SK-N-SH (cell line): Measurements from ENCODE around the gene CXorf65. TPM values are rescaled to one million over a fixed set of nuclear protein-coding genes. Genes with fewer than 3 reads are reported as not detected.

Experiments
- CTCF ChIA-PET: fragments of 300-600, 350-600 bp; formaldehyde crosslinking; extraction: SDS; loops from one replicate; lab custom pipeline; 2021; lab: Yijun Ruan, JAX
- POLR2A ChIA-PET: fragments of 350-600 bp; sonication (Branson Sonifier 250); formaldehyde crosslinking; extraction: SDS; loops from one replicate; lab custom pipeline; 2020; ENCODE audit warnings: antibody characterized with exemption, inconsistent platforms; lab: Yijun Ruan, JAX
- DNase-seq: peaks from one replicate; pipeline ENCODE4 v3.0.0; 2012
- H2AFZ ChIP-seq: fragments of 200-600 bp; sonication (generic); 2 replicates; pipeline ENCODE4 v1.8.1; 2016; ENCODE audit warnings: antibody characterized with exemption, mild to moderate bottlenecking, low read depth
- H3F3A ChIP-seq: fragments of 200-600 bp; sonication (generic); replicated peaks from 2 replicates; pipeline ENCODE3; 2016; ENCODE audit warnings: antibody characterized with exemption, mild to moderate bottlenecking; ENCODE audit not compliant: insufficient read depth
- H3K27ac ChIP-seq, 2 experiments: fragments of 200-500 bp in 1 of 2; fragments of 200-600 bp in 1 of 2; sonication (Bioruptor generic) in 1 of 2; sonication (generic), shearing (Covaris generic) in 1 of 2; 2 replicates each; pipeline versions ENCODE4 v1.5.1 to v1.6.1; 2014 to 2016; ENCODE audit warnings: low read depth in 2 of 2, inconsistent platforms in 1 of 2, low read length in 1 of 2, mild to moderate bottlenecking in 1 of 2, mixed read lengths in 1 of 2
- H3K27me3 ChIP-seq: fragments of 200-600 bp; sonication (generic), shearing (Covaris generic); 2 replicates; pipeline ENCODE4 v1.6.1; 2016; ENCODE audit warnings: mixed run types; ENCODE audit not compliant: insufficient read depth
- H3K36me3 ChIP-seq, 2 experiments: fragments of 200-500 bp in 1 of 2; fragments of 200-600 bp in 1 of 2; sonication (Bioruptor generic) in 1 of 2; sonication (generic) in 1 of 2; replicated peaks in 1 of 2; 2 replicates each; pipeline versions ENCODE3 to v1.5.1; 2014 to 2016; ENCODE audit warnings: low read length in 1 of 2, mild to moderate bottlenecking in 1 of 2; ENCODE audit not compliant: insufficient read depth in 2 of 2, control insufficient read depth in 1 of 2
- H3K4me1 ChIP-seq, 2 experiments: fragments of 200-500 bp in 1 of 2; fragments of 200-600 bp in 1 of 2; sonication (Bioruptor generic) in 1 of 2; sonication (generic), shearing (Covaris generic) in 1 of 2; 2 replicates each; pipeline versions ENCODE4 v1.5.1 to v1.6.1; 2014 to 2016; ENCODE audit warnings: low read depth in 1 of 2, low read length in 1 of 2, mixed run types in 1 of 2; ENCODE audit not compliant: insufficient read depth in 2 of 2, control insufficient read depth in 1 of 2
- H3K4me2 ChIP-seq: fragments of 200-600 bp; sonication (generic), shearing (Covaris generic); 2 replicates; pipeline ENCODE4 v1.6.1; 2017; ENCODE audit warnings: mixed run types
- H3K4me3 ChIP-seq, 2 experiments: fragments of 200-500 bp in 1 of 2; fragments of 200-600 bp in 1 of 2; sonication (Bioruptor generic) in 1 of 2; sonication (generic), shearing (Covaris generic) in 1 of 2; 2 replicates each; pipeline versions ENCODE4 v1.5.1 to v1.8.1; 2014 to 2016; ENCODE audit warnings: low read depth in 2 of 2, inconsistent platforms in 1 of 2, low read length in 1 of 2, mild to moderate bottlenecking in 1 of 2, mixed read lengths in 1 of 2, moderate library complexity in 1 of 2
- H3K79me2 ChIP-seq: fragments of 200-600 bp; sonication (generic); 2 replicates; pipeline ENCODE4 v1.8.1; 2017; ENCODE audit warnings: mild to moderate bottlenecking; ENCODE audit not compliant: insufficient read depth
- H3K9ac ChIP-seq: fragments of 200-600 bp; sonication (generic); 2 replicates; pipeline ENCODE4 v1.6.1; 2017; ENCODE audit warnings: mixed run types
- H3K9me2 ChIP-seq: fragments of 200-600 bp; sonication (generic); 2 replicates; pipeline ENCODE4 v1.6.1; 2017; ENCODE audit warnings: mixed run types
- H3K9me3 ChIP-seq: fragments of 200-600 bp; sonication (generic); 2 replicates; pipeline ENCODE4 v1.6.1; 2017; ENCODE audit warnings: mixed run types, mild to moderate bottlenecking, moderate library complexity
- H4K20me1 ChIP-seq: fragments of 200-600 bp; sonication (generic); 2 replicates; pipeline ENCODE4 v1.6.1; 2017; ENCODE audit warnings: mild to moderate bottlenecking, mixed run types; ENCODE audit not compliant: insufficient read depth
- CHD2 ChIP-seq: fragments of 150-350 bp; IDR thresholded peaks from 2 replicates; pipeline ENCODE4 v1.6.1; 2018; ENCODE audit warnings: low read length; ENCODE audit not compliant: partially characterized antibody
- ELF1 ChIP-seq: IDR thresholded peaks from 2 replicates; pipeline ENCODE4 v1.4.0; 2012
- EP300 ChIP-seq, 2 experiments: IDR thresholded peaks; 2 replicates each; pipeline versions ENCODE4 v1.4.0 to v1.6.1; 2012; ENCODE audit warnings: borderline replicate concordance in 1 of 2, low read depth in 1 of 2, low read length in 1 of 2
- EZH2phosphoT487 ChIP-seq: fragments of 200-600 bp; sonication (generic); IDR thresholded peaks from 2 replicates; pipeline ENCODE4 v1.6.1; 2017; ENCODE audit warnings: low read depth, mixed run types, mild to moderate bottlenecking, antibody characterized with exemption, moderate library complexity, borderline replicate concordance
- FOSL2 ChIP-seq: IDR thresholded peaks from 2 replicates; pipeline ENCODE4 v1.4.0; 2012; ENCODE audit warnings: low read depth, mild to moderate bottlenecking, moderate library complexity, borderline replicate concordance
- FOXJ3 ChIP-seq: sonication (generic); formaldehyde crosslinking; IDR thresholded peaks from 2 replicates; pipeline ENCODE4 v1.5.1; 2020; ENCODE audit warnings: mild to moderate bottlenecking, missing genetic modification reagents
- GABPA ChIP-seq: IDR thresholded peaks from 2 replicates; pipeline ENCODE4 v1.4.0; 2012; ENCODE audit warnings: low read depth, mild to moderate bottlenecking
- JUND ChIP-seq: IDR thresholded peaks from 2 replicates; pipeline ENCODE4 v1.4.0; 2012
- NFIC ChIP-seq: IDR thresholded peaks from 2 replicates; pipeline ENCODE4 v1.4.0; 2012; ENCODE audit warnings: borderline replicate concordance
- NRF1 ChIP-seq: IDR thresholded peaks from 2 replicates; pipeline ENCODE4 v1.6.1; 2012; ENCODE audit warnings: low read depth, mild to moderate bottlenecking, low read length
- POLR2AphosphoS5 ChIP-seq: IDR thresholded peaks from 2 replicates; pipeline ENCODE4 v1.6.1; 2012; ENCODE audit warnings: low read depth, low read length
- RAD21 ChIP-seq: IDR thresholded peaks from 2 replicates; pipeline ENCODE4 v1.6.1; 2012; ENCODE audit warnings: mild to moderate bottlenecking, low read length
- RCOR1 ChIP-seq: fragments of 150-350 bp; IDR thresholded peaks from 2 replicates; pipeline ENCODE4 v1.6.1; 2017; ENCODE audit warnings: antibody characterized with exemption, low read length
- SMC3 ChIP-seq: IDR thresholded peaks from 2 replicates; pipeline ENCODE4 v1.6.1; 2012; ENCODE audit warnings: low read depth, low read length, improper control_type of control experiment
- TEAD4 ChIP-seq: IDR thresholded peaks from 2 replicates; pipeline ENCODE4 v1.4.0; 2012; ENCODE audit warnings: mild to moderate bottlenecking, borderline replicate concordance; ENCODE audit not compliant: insufficient read depth
- WGBS: methylation state at CpG from one replicate; pipeline ENCODE4 v1.1.6; 2017; ENCODE audit warnings: low lambda C conversion rate; 5-methylcytosine and 5-hydroxymethylcytosine counted together
- polyA plus RNA-seq, 3 experiments: library from polyadenylated mRNA; depleted of rRNA; stranded (reverse); fragments of >200 nt; gene quantifications; 2 replicates each; pipeline ENCODE4 v1.2.3, GENCODE V29; 2012
- TF ChIP-seq, protein P1 (sequence below): IDR thresholded peaks from 2 replicates; pipeline ENCODE4 v1.4.0; 2012; ENCODE audit warnings: low read depth
- TF ChIP-seq, protein P2 (sequence below): IDR thresholded peaks from 2 replicates; pipeline ENCODE4 v1.4.0; 2012; ENCODE audit warnings: low read depth, borderline replicate concordance
- TF ChIP-seq, protein P3 (sequence below): IDR thresholded peaks from 2 replicates; pipeline ENCODE4 v1.4.0; 2012; ENCODE audit warnings: low read depth, borderline replicate concordance
- TF ChIP-seq, protein P4 (sequence below): IDR thresholded peaks from 2 replicates; pipeline ENCODE4; 2012
- TF ChIP-seq, protein P5 (sequence below): fragments of 150-350 bp; IDR thresholded peaks from 2 replicates; pipeline ENCODE4 v1.6.1; 2016; ENCODE audit warnings: mild to moderate bottlenecking, low read depth, low read length

Gene CXorf65
- polyA plus RNA-seq, 1 of the 3 experiments (the other 2 are of a cell fraction), result not detected

DNA sequence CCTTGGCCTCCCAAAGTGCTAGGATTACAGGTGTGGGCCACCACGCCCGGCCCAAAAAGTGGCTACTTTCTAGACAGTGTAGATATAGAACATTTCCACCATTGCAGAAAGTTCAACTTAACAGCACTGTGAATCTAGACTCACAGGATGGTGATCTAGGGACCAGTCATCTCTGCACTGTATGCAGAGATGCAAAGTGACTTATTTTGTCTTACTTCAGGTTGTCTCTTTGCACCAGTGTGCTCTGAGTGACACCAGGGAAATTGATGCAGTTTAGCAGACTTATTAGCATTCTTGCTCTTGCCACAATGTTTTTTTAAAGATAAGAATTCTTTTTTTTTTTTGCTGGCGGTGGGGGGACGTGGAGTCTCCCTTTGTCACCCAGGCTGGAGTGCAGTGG is 23.7 kb downstream of the CXorf65 start:
- H3K4me2 ChIP-seq, result no peak overlapping the region

More for the DNA sequence above, 23.7 kb downstream of the CXorf65 start:
- Histone ChIP-seq H3K27ac (no peak overlapping the region), H3K4me1 (no peaks in the 10 kb centered on the region), H4K20me1 (no peaks in the 10 kb centered on the region), H3K27me3 (peaks cover 5% of the 10 kb centered on the region; the same call in 1 of the 2 replicates), H3F3A (no peaks in the 10 kb centered on the region), H3K79me2 (no peaks in the 10 kb centered on the region), H3K4me3 (no peak overlapping the region), H3K9me3 (no peaks in the 10 kb centered on the region), H3K9me2 (no peaks in the 10 kb centered on the region), H2AFZ (no peak overlapping the region), H3K9ac (no peak overlapping the region), H3K36me3 (no peaks in the 10 kb centered on the region)
- CTCF ChIA-PET, result interaction anchor here (1.5 kb wide), 1 partner anchor 47 kb away, joined by 3 read pairs; no protein-coding TSS in a partner anchor
- WGBS, result 44% methylated on average over 4 of the region's 4 CpGs
- TF ChIP-seq EZH2phosphoT487, result no peak
- TF ChIP-seq, protein P1, sequence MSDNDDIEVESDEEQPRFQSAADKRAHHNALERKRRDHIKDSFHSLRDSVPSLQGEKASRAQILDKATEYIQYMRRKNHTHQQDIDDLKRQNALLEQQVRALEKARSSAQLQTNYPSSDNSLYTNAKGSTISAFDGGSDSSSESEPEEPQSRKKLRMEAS, result no peak
- TF ChIP-seq TEAD4, result no peak
- no peak for TF ChIP-seq POLR2AphosphoS5
- TF ChIP-seq, protein P2, sequence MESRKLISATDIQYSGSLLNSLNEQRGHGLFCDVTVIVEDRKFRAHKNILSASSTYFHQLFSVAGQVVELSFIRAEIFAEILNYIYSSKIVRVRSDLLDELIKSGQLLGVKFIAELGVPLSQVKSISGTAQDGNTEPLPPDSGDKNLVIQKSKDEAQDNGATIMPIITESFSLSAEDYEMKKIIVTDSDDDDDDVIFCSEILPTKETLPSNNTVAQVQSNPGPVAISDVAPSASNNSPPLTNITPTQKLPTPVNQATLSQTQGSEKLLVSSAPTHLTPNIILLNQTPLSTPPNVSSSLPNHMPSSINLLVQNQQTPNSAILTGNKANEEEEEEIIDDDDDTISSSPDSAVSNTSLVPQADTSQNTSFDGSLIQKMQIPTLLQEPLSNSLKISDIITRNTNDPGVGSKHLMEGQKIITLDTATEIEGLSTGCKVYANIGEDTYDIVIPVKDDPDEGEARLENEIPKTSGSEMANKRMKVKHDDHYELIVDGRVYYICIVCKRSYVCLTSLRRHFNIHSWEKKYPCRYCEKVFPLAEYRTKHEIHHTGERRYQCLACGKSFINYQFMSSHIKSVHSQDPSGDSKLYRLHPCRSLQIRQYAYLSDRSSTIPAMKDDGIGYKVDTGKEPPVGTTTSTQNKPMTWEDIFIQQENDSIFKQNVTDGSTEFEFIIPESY, result no peak
- TF ChIP-seq, protein P3, sequence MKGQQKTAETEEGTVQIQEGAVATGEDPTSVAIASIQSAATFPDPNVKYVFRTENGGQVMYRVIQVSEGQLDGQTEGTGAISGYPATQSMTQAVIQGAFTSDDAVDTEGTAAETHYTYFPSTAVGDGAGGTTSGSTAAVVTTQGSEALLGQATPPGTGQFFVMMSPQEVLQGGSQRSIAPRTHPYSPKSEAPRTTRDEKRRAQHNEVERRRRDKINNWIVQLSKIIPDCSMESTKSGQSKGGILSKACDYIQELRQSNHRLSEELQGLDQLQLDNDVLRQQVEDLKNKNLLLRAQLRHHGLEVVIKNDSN, result no peak
- no peak for TF ChIP-seq FOXJ3 (CRISPR knock-in tag)
- TF ChIP-seq FOSL2, result no peak
- TF ChIP-seq JUND, result no peak
- TF ChIP-seq, protein P4, sequence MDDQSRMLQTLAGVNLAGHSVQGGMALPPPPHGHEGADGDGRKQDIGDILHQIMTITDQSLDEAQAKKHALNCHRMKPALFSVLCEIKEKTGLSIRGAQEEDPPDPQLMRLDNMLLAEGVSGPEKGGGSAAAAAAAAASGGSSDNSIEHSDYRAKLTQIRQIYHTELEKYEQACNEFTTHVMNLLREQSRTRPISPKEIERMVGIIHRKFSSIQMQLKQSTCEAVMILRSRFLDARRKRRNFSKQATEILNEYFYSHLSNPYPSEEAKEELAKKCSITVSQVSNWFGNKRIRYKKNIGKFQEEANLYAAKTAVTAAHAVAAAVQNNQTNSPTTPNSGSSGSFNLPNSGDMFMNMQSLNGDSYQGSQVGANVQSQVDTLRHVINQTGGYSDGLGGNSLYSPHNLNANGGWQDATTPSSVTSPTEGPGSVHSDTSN, result no peak
- no peak for TF ChIP-seq SMC3
- no peak for TF ChIP-seq ELF1
- TF ChIP-seq, protein P5, sequence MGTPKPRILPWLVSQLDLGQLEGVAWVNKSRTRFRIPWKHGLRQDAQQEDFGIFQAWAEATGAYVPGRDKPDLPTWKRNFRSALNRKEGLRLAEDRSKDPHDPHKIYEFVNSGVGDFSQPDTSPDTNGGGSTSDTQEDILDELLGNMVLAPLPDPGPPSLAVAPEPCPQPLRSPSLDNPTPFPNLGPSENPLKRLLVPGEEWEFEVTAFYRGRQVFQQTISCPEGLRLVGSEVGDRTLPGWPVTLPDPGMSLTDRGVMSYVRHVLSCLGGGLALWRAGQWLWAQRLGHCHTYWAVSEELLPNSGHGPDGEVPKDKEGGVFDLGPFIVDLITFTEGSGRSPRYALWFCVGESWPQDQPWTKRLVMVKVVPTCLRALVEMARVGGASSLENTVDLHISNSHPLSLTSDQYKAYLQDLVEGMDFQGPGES, result no peak
- TF ChIP-seq RAD21, result no peak
- TF ChIP-seq GABPA, result no peak
- TF ChIP-seq RCOR1, result no peak
- no peak for TF ChIP-seq EP300 (IDR thresholded peaks at IDR 0.05; ENCODE audit: borderline replicate concordance in 1 of 2, low read depth in 1 of 2, low read length in 1 of 2)
- no peak for TF ChIP-seq CHD2
- no peak for TF ChIP-seq NFIC
- no peak for TF ChIP-seq NRF1
- DNase-seq, result no peak
- POLR2A ChIA-PET, result no interaction called here
